Activated T-cell treated with anti-CD3 and anti-CD28 coated beads for 24 hours (primary cell): ENCODE data around the gene CCM2L.
"Not testable (repeated sequence)": the region's sequence is repeated elsewhere in the genome, so short reads cannot be mapped to it uniquely, and the experiment has no call there.

Experiments
- DNase-seq: peaks from one replicate; pipeline ENCODE4 v3.0.0-alpha.2; 2020; ENCODE audit warnings: low read depth

CCM2L gene

GRCh38 chr20:32028647-32029372, 18.6 kb downstream of the CCM2L start:
- DNase-seq = no peak

- no peak for DNase-seq
Measured at GRCh38 chr20:32029561-32029960, 19.3 kb downstream of the CCM2L start.

GRCh38 chr20:32031007-32031958, 21.0 kb downstream of the CCM2L start:
- DNase-seq = peak; percentile 45

- no peak for DNase-seq
Measured at GRCh38 chr20:32033316-32033715, 23.1 kb downstream of the CCM2L start.

GRCh38 chr20:32033721-32034120, 23.5 kb downstream of the CCM2L start:
- DNase-seq = not testable (repeated sequence)

GRCh38 chr20:32034581-32035425, 24.6 kb downstream of the CCM2L start:
- DNase-seq = no peak

- no peak for DNase-seq
Measured at GRCh38 chr20:32035426-32035779, 25.2 kb downstream of the CCM2L start.

- no peak for DNase-seq
Measured at GRCh38 chr20:32036252-32036651, 26.0 kb downstream of the CCM2L start.

GRCh38 chr20:32036716-32037485, 26.7 kb downstream of the CCM2L start:
- DNase-seq = no peak

- DNase-seq = no peak
Measured at GRCh38 chr20:32037929-32038328, 27.7 kb downstream of the CCM2L start.

GRCh38 chr20:32040142-32040953, 30.1 kb downstream of the CCM2L start:
- no peak for DNase-seq

- DNase-seq = no peak
Measured at GRCh38 chr20:32045999-32046398, 35.8 kb downstream of the CCM2L start.

GRCh38 chr20:32050324-32050841, 40.1 kb downstream of the CCM2L start:
- DNase-seq = no peak

GRCh38 chr20:32050851-32051556, 40.8 kb downstream of the CCM2L start:
- DNase-seq = no peak

- no peak for DNase-seq
Measured at GRCh38 chr20:32051720-32052089, 41.5 kb downstream of the CCM2L start.

GRCh38 chr20:32052090-32052777, 42.0 kb downstream of the CCM2L start, which contains the start of gene HCK:
TSS of gene HCK (plus strand) at chr20:32052242.
- no peak for DNase-seq

GRCh38 chr20:32052778-32053362, 42.6 kb downstream of the CCM2L start:
- DNase-seq = no peak

GRCh38 chr20:32053648-32054047, 43.4 kb downstream of the CCM2L start:
- DNase-seq = no peak
